AG04450 (cell line): ENCODE measurements around the gene CPA5. TPM values are rescaled to one million over a fixed set of nuclear protein-coding genes. Genes with fewer than 3 reads are reported as not detected.
"Not testable (repeated sequence)": the region's sequence is repeated elsewhere in the genome, so short reads cannot be mapped to it uniquely, and the experiment has no call there.

ENCODE experiments used
- CTCF ChIA-PET: fragments of 300-600, 350-600 bp; formaldehyde crosslinking; extraction: SDS; loops from one replicate; lab custom pipeline; 2022; ENCODE audit warnings: antibody characterized with exemption, inconsistent platforms; lab: Charles Lee
- POLR2A ChIA-PET: fragments of 350-600 bp; formaldehyde crosslinking; extraction: SDS; loops from one replicate; lab custom pipeline; 2021; ENCODE audit warnings: antibody characterized with exemption, inconsistent platforms; lab: Yijun Ruan, JAX
- DNase-seq: peaks from one replicate; pipeline ENCODE4 v3.0.0-alpha.2; 2011; ENCODE audit warnings: low read depth, low spot score
- H3K27ac ChIP-seq: one replicate; pipeline ENCODE4 v1.5.1; 2012; ENCODE audit warnings: low read depth, low read length, control low read depth
- H3K27me3 ChIP-seq: one replicate; pipeline ENCODE4 v1.6.0; 2012; ENCODE audit warnings: low read length; ENCODE audit not compliant: control insufficient read depth, insufficient read depth
- H3K4me3 ChIP-seq: 2 replicates; pipeline ENCODE4 v1.5.1; 2011; ENCODE audit warnings: mild to moderate bottlenecking, low read depth, low read length, control low read depth
- H3K9me3 ChIP-seq: 2 replicates; pipeline ENCODE4 v1.5.1; 2012; ENCODE audit warnings: low read length; ENCODE audit not compliant: control insufficient read depth, insufficient read depth
- polyA plus RNA-seq: library from polyadenylated mRNA; depleted of rRNA; stranded (reverse); fragments of >200 nt; gene quantifications from 2 replicates; pipeline ENCODE4 v1.2.3, GENCODE V29; 2011
- TF ChIP-seq, protein P1 (sequence below): IDR thresholded peaks from 2 replicates; pipeline ENCODE4 v1.5.1; 2011; ENCODE audit warnings: low read depth, low read length, control low read depth, inconsistent platforms

Gene CPA5
- polyA plus RNA-seq, 1 experiment = 0.14 TPM

DNA sequence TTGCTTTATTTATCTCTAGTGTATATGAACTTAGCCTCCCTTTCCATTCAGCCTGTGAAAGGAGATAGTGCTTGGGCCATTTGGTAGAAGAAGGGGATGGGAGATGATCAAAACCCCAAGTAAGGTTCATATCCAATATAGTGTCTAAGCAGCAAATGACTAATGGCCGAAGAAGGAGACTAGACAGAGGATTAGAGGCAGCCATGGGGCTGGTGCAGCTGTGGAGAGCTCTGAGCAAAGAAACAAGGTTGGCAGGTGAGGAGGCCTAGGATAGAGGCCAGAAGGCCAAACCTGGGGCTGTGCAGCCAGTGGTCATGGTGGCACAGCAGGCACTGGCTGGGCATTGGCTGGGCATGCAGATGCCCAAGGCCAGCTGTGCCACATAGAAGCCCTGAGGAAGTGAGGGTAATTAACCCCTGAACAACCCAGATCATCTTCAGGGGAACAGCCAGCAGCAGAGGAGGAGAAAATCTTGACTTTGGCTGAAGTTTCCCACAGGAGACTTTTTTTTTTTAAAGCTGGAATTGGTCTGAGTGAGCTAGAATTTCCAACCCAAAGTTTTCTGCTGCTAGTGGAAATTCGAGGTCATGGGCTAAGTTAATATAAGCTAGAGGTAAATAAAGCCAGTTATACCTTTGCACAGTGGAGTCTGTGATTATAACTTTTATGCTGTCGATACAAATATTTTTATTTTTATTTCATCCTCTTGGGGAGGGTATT is 25.4 kb downstream of the CPA5 start:
- peak overlapping the region; percentile 31 for H3K27ac ChIP-seq
- TF ChIP-seq, protein P1, sequence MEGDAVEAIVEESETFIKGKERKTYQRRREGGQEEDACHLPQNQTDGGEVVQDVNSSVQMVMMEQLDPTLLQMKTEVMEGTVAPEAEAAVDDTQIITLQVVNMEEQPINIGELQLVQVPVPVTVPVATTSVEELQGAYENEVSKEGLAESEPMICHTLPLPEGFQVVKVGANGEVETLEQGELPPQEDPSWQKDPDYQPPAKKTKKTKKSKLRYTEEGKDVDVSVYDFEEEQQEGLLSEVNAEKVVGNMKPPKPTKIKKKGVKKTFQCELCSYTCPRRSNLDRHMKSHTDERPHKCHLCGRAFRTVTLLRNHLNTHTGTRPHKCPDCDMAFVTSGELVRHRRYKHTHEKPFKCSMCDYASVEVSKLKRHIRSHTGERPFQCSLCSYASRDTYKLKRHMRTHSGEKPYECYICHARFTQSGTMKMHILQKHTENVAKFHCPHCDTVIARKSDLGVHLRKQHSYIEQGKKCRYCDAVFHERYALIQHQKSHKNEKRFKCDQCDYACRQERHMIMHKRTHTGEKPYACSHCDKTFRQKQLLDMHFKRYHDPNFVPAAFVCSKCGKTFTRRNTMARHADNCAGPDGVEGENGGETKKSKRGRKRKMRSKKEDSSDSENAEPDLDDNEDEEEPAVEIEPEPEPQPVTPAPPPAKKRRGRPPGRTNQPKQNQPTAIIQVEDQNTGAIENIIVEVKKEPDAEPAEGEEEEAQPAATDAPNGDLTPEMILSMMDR = no peak
- POLR2A ChIA-PET = interaction anchor here (0.6 to 0.8 kb wide), 2 partner anchors 27 to 165 kb away, joined by 4 to 10 read pairs; partner anchors contain the start of gene TMEM209
- peaks cover 2% of the 10 kb centered on the region; the same call in 1 of the 2 replicates for H3K9me3 ChIP-seq
- DNase-seq = no peak
- no peak overlapping the region for H3K4me3 ChIP-seq
- CTCF ChIA-PET = no interaction called here
- H3K27me3 ChIP-seq = no peaks in the 10 kb centered on the region

DNA sequence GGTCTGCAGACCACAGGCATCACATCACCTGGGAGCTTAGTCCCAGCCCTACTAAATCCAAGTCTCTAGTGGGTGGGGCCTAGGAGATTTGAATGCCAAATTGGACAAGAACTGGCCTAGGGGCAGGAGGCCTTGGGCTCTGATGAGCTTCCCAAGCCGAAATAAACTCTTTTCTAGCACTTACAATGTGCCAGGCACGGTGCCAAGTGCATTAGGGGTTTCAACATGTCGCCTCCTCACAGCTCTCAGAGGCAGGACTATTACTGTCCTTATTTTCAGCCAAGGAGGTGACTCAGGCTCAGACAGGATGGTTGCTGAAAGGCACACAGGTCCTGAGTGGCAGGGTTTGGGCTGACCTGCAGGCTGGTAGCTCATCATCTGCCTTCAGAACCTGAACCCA is 26.4 kb downstream of the CPA5 start:
- Histone ChIP-seq H3K27me3 (no peaks in the 10 kb centered on the region), H3K9me3 (peaks cover 9% of the 10 kb centered on the region; the same call in 1 of the 2 replicates), H3K4me3 (no peak overlapping the region), H3K27ac (peak overlapping the region; percentile 31)
- DNase-seq = no peak
- ChIA-PET CTCF (no interaction called here), POLR2A (no interaction called here)
- TF ChIP-seq, protein P1 = no peak

DNA sequence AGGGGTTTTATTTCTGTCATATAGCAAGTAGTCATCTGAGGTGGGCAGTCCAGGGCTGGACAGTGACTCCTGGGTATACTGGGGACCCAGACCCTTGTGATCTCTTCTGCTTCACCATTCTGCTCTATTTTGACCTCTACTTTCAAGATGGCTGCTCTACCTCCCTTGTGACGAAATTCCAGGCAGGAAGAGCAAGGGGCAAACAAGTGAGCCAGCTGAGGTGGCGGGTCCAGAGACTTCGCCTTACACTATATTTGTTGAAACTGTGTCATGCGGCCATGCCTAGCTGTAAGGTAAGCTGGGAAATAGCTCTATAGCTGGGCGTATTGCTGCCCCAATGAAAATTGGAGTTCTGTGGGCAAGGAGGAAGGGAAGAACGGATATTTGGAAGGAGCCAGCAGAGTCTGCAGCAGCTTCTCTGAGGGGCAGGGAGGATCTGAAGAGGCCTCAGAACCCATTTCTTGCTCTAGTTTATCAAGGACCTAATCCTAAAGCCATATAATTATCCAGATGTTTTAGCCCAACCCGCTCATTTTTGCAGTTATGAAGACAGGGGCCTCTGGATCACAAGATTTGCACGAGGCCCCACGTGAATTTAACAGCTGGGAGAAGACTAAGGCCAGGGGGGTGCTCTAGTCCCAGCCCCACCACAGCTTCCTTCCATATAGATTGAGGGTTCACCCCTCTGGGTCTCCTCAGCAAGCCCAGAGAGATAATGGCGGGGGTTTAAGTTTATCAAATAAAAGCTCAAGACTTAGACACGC is 28.0 kb downstream of the CPA5 start:
- TF ChIP-seq, protein P1 = no peak
- Histone ChIP-seq H3K27ac (peak overlapping the region; percentile 100), H3K27me3 (no peaks in the 10 kb centered on the region), H3K9me3 (peaks cover 15% of the 10 kb centered on the region), H3K4me3 (no peak overlapping the region)
- DNase-seq = no peak
- POLR2A ChIA-PET = interaction anchor here (0.6 to 1.3 kb wide), 3 partner anchors 20 to 167 kb away, joined by 3 to 5 read pairs (median 4); partner anchors contain the start of gene TMEM209
- CTCF ChIA-PET = no interaction called here

DNA sequence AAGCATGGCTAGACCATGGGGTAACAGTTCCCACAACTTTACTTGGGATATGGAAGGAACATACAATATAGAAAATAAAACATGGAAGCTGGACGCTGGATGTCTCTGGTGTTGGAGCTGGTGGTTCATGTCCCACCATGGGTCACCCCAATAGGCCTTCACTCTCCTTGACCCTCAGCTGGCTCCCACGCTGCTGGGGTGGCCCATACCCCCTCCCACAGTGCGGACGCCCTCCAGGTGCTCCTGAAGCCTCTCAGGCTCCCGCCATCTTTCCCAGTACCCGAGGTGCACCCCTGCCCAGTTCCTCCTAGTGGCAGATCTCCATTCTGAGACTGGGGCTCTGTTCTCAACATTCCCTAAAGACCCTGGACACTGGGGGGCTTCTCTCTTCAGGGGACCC is 29.9 kb downstream of the CPA5 start:
- no peaks in the 10 kb centered on the region for H3K27me3 ChIP-seq
- no peak overlapping the region for H3K4me3 ChIP-seq
- H3K9me3 ChIP-seq = peaks cover 15% of the 10 kb centered on the region
- ChIA-PET CTCF (no interaction called here), POLR2A (no interaction called here)
- TF ChIP-seq, protein P1 = no peak
- no peak for DNase-seq
- peak overlapping the region; percentile 100 for H3K27ac ChIP-seq

DNA sequence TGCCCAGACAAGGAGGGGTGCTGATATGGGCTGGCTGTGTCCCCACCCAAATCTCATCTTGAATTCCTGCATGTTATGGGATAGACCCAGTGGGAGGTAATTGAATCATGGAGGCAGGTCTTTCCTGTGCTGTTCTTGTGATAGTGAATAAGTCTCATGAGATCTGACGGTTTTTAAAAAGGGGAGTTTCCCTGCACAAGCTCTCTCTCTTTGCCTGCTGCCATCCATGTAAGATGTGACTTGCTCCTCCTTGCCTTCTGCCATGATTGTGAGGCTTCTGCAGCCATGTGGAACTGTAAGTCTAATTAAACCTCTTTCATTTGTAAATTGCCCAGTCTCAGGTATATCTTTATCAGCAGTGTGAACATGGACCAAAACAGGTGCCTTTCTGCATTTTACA is 31.8 kb downstream of the CPA5 start:
- peaks cover 19% of the 10 kb centered on the region for H3K9me3 ChIP-seq
- H3K27ac ChIP-seq, DNase-seq, H3K27me3 ChIP-seq, CTCF ChIA-PET, H3K4me3 ChIP-seq, POLR2A ChIA-PET: not testable (repeated sequence)
